Astrocyte (in vitro differentiated cells and primary cell): ENCODE results near the gene SEMA6A. TPM values are rescaled to one million over a fixed set of nuclear protein-coding genes. Genes with fewer than 3 reads are reported as not detected.

Experiments used
- DNase-seq: peaks from one replicate; pipeline ENCODE4 v3.0.0-alpha.2; 2010; ENCODE audit warnings: low read depth
- FAIRE-seq: peaks from 2 replicates; lab custom pipeline; 2011; peaks lifted over from hg19 to GRCh38; lab: Jason Lieb, UNC
- H2AFZ ChIP-seq: 2 replicates; pipeline ENCODE4 v1.6.0; 2012; ENCODE audit warnings: low read depth, low read length, inconsistent platforms
- H3K27ac ChIP-seq: 2 replicates; pipeline ENCODE4 v1.5.1; 2011; ENCODE audit warnings: low read depth, low read length, inconsistent platforms
- H3K27me3 ChIP-seq: 2 replicates; pipeline ENCODE4 v1.6.0; 2011; ENCODE audit warnings: low read length, inconsistent platforms; ENCODE audit not compliant: insufficient read depth
- H3K36me3 ChIP-seq: 2 replicates; pipeline ENCODE4 v1.5.1; 2011; ENCODE audit warnings: low read length, inconsistent platforms; ENCODE audit not compliant: insufficient read depth
- H3K4me1 ChIP-seq: 2 replicates; pipeline ENCODE4 v1.5.1; 2011; ENCODE audit warnings: low read length, inconsistent platforms; ENCODE audit not compliant: insufficient read depth
- H3K4me2 ChIP-seq: 2 replicates; pipeline ENCODE4 v1.6.0; 2012; ENCODE audit warnings: low read length, inconsistent platforms
- H3K4me3 ChIP-seq: 2 replicates; pipeline ENCODE4 v1.5.1; 2011; ENCODE audit warnings: low read depth, mild to moderate bottlenecking, low read length, inconsistent platforms; ENCODE audit not compliant: insufficient read depth
- H3K79me2 ChIP-seq: 2 replicates; pipeline ENCODE4 v1.6.0; 2012; ENCODE audit warnings: mild to moderate bottlenecking, low read length, inconsistent platforms; ENCODE audit not compliant: insufficient read depth
- H3K9ac ChIP-seq: 2 replicates; pipeline ENCODE4 v1.6.0; 2012; ENCODE audit warnings: mild to moderate bottlenecking, low read length, inconsistent platforms
- H3K9me3 ChIP-seq: 2 replicates; pipeline ENCODE4 v1.5.1; 2012; ENCODE audit warnings: low read depth, mild to moderate bottlenecking, low read length, inconsistent platforms; ENCODE audit not compliant: insufficient read depth
- H4K20me1 ChIP-seq: 2 replicates; pipeline ENCODE4 v1.6.0; 2012; ENCODE audit warnings: low read length, inconsistent platforms; ENCODE audit not compliant: insufficient read depth
- H3K27ac Mint-ChIP-seq: one replicate; pipeline ENCODE4 v1.8.0; 2021; ENCODE audit warnings: mild to moderate bottlenecking, mixed read lengths; ENCODE audit not compliant: unreplicated experiment
- H3K27me3 Mint-ChIP-seq: one replicate; pipeline ENCODE4 v1.8.0; 2021; ENCODE audit warnings: low read depth, mixed read lengths; ENCODE audit not compliant: unreplicated experiment
- H3K36me3 Mint-ChIP-seq: one replicate; pipeline ENCODE4 v1.8.0; 2021; ENCODE audit warnings: low read depth, mixed read lengths; ENCODE audit not compliant: unreplicated experiment
- H3K4me1 Mint-ChIP-seq: one replicate; pipeline ENCODE4 v1.8.0; 2021; ENCODE audit warnings: low read depth, mixed read lengths; ENCODE audit not compliant: unreplicated experiment
- H3K4me3 Mint-ChIP-seq: one replicate; pipeline ENCODE4 v1.8.0; 2021; ENCODE audit warnings: mild to moderate bottlenecking, moderate library complexity, mixed read lengths; ENCODE audit not compliant: unreplicated experiment
- H3K9me3 Mint-ChIP-seq: one replicate; pipeline ENCODE4 v1.8.0; 2021; ENCODE audit warnings: mild to moderate bottlenecking, mixed read lengths; ENCODE audit not compliant: unreplicated experiment
- EZH2 ChIP-seq: IDR thresholded peaks from 2 replicates; pipeline ENCODE4 v1.6.1; 2012; ENCODE audit warnings: mild to moderate bottlenecking, low read length, inconsistent platforms; ENCODE audit not compliant: insufficient read depth
- total RNA-seq: library from RNA; stranded (reverse); gene quantifications from 2 replicates; pipeline ENCODE4 v1.2.1, GENCODE V29; 2021
- TF ChIP-seq, protein P1 (sequence below): IDR thresholded peaks from 2 replicates; pipeline ENCODE4 v1.5.1; 2011; ENCODE audit warnings: low read depth, mild to moderate bottlenecking, inconsistent platforms, low read length, moderate library complexity; ENCODE audit not compliant: insufficient read depth

SEMA6A gene
- total RNA-seq, 1 donor from 2014 or later = 34.2 TPM

DNA sequence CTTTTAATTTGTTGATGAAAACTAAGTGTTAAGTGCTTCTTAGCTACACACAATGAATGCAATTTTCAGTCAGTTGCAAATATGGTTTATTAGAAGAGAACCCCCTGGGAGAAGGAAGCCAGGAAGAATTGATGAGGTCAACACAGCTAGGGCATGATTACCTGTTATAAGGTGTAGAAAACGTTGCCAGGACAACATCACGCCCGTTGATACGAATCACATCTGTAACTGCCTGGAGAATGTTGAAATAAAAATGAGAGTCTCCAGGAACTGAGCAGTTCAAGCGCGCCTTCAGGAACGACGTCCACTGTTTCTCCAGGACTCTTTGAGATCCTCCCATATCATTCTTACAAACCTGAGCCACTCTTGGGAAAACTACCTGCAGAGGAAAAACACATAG is 88.0 kb downstream of the SEMA6A start:
- H4K20me1 ChIP-seq = no peaks in the 10 kb centered on the region
- DNase-seq (no peak), FAIRE-seq (no peak)
- peaks cover 3% of the 10 kb centered on the region for H3K27me3 ChIP-seq
- no peaks in the 10 kb centered on the region for H3K9me3 ChIP-seq
- peaks cover 3% of the 10 kb centered on the region for H3K4me1 ChIP-seq
- H3K36me3 ChIP-seq = no peaks in the 10 kb centered on the region
- H2AFZ ChIP-seq = no peak overlapping the region
- H3K4me3 Mint-ChIP-seq = no peak overlapping the region
- TF ChIP-seq EZH2 = no peak
- TF ChIP-seq, protein P1, sequence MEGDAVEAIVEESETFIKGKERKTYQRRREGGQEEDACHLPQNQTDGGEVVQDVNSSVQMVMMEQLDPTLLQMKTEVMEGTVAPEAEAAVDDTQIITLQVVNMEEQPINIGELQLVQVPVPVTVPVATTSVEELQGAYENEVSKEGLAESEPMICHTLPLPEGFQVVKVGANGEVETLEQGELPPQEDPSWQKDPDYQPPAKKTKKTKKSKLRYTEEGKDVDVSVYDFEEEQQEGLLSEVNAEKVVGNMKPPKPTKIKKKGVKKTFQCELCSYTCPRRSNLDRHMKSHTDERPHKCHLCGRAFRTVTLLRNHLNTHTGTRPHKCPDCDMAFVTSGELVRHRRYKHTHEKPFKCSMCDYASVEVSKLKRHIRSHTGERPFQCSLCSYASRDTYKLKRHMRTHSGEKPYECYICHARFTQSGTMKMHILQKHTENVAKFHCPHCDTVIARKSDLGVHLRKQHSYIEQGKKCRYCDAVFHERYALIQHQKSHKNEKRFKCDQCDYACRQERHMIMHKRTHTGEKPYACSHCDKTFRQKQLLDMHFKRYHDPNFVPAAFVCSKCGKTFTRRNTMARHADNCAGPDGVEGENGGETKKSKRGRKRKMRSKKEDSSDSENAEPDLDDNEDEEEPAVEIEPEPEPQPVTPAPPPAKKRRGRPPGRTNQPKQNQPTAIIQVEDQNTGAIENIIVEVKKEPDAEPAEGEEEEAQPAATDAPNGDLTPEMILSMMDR = no peak
- H3K9me3 Mint-ChIP-seq = no peaks in the 10 kb centered on the region
- no peak overlapping the region for H3K9ac ChIP-seq
- H3K27me3 Mint-ChIP-seq = no peaks in the 10 kb centered on the region
- no peaks in the 10 kb centered on the region for H3K79me2 ChIP-seq
- H3K4me2 ChIP-seq = no peak overlapping the region
- no peak overlapping the region for H3K4me3 ChIP-seq
- no peak overlapping the region for H3K27ac ChIP-seq
- H3K4me1 Mint-ChIP-seq = peaks cover 15% of the 10 kb centered on the region
- peaks cover 20% of the 10 kb centered on the region for H3K36me3 Mint-ChIP-seq
- no peak overlapping the region for H3K27ac Mint-ChIP-seq

DNA sequence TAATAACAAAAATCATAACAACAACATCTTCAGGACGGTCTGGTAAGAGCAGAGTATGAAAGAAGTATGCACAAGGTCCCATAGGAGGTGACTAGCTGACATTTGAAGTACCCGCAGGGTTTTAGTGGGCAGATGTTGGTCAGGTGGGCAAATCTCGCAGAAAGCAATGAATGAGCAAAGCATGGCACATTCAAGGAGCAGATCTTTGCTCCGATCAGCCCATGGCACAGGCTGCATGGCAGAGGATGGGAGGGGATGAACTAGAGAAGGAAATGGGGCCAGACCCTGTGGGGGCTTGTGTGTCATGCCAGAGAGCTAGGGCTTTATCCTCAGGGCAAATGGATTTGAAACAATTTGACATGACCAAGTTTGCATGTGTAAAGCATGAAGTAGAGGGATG is 90.0 kb downstream of the SEMA6A start:
- no peak overlapping the region for H3K4me3 ChIP-seq
- peaks cover 32% of the 10 kb centered on the region for H3K36me3 Mint-ChIP-seq
- no peaks in the 10 kb centered on the region for H3K79me2 ChIP-seq
- H4K20me1 ChIP-seq = no peaks in the 10 kb centered on the region
- no peak overlapping the region for H3K4me3 Mint-ChIP-seq
- no peak overlapping the region for H3K27ac ChIP-seq
- FAIRE-seq (no peak), DNase-seq (no peak)
- no peak overlapping the region for H3K9ac ChIP-seq
- H3K27ac Mint-ChIP-seq = no peak overlapping the region
- H3K4me1 Mint-ChIP-seq = peaks cover 22% of the 10 kb centered on the region
- no peaks in the 10 kb centered on the region for H3K27me3 Mint-ChIP-seq
- no peak overlapping the region for H2AFZ ChIP-seq
- TF ChIP-seq EZH2 = no peak
- H3K36me3 ChIP-seq = no peaks in the 10 kb centered on the region
- H3K4me1 ChIP-seq = no peaks in the 10 kb centered on the region
- no peaks in the 10 kb centered on the region for H3K9me3 ChIP-seq
- H3K4me2 ChIP-seq = no peak overlapping the region
- peaks cover 3% of the 10 kb centered on the region for H3K27me3 ChIP-seq
- H3K9me3 Mint-ChIP-seq = no peaks in the 10 kb centered on the region

DNA sequence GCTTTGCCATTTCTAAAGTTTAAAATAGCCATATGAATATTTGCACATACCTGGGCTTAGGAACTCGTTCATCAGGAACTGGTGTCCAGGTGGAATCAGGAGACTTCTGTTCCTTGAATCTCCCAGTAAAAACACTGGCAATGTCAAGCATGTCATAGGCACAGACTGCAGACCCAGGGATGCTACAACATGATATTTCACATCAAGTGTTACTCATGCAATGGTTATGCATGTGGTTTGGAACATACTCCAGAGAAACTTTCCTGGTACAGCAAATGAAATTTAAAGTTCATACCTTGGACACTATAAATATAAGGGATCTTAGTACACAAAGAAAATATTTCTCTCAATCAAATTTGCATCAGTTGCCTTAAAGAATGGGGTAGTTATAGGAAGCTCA is 92.2 kb downstream of the SEMA6A start:
- H3K4me2 ChIP-seq = no peak overlapping the region
- H3K9ac ChIP-seq = no peak overlapping the region
- DNase-seq (peak; percentile 64), FAIRE-seq (no peak)
- no peak overlapping the region for H3K4me3 Mint-ChIP-seq
- peaks cover 3% of the 10 kb centered on the region for H3K27me3 ChIP-seq
- H3K4me3 ChIP-seq = no peak overlapping the region
- no peaks in the 10 kb centered on the region for H3K27me3 Mint-ChIP-seq
- peaks cover 3% of the 10 kb centered on the region for H3K9me3 ChIP-seq
- H3K27ac ChIP-seq = no peak overlapping the region
- H3K9me3 Mint-ChIP-seq = no peaks in the 10 kb centered on the region
- no peaks in the 10 kb centered on the region for H3K36me3 ChIP-seq
- no peak overlapping the region for H2AFZ ChIP-seq
- no peaks in the 10 kb centered on the region for H4K20me1 ChIP-seq
- H3K4me1 Mint-ChIP-seq = peaks cover 24% of the 10 kb centered on the region
- TF ChIP-seq, protein P1 = no peak
- no peak for TF ChIP-seq EZH2
- H3K36me3 Mint-ChIP-seq = peaks cover 38% of the 10 kb centered on the region
- H3K79me2 ChIP-seq = no peaks in the 10 kb centered on the region
- no peak overlapping the region for H3K27ac Mint-ChIP-seq
- H3K4me1 ChIP-seq = no peaks in the 10 kb centered on the region
